ENCODE results near the gene CARD8. TPM values are rescaled to one million over a fixed set of nuclear protein-coding genes. Genes with fewer than 3 reads are reported as not detected.
A peak's percentile ranks its signal among the peaks of the same experiment; 100 is the strongest.
"Not testable (repeated sequence)": the region's sequence is repeated elsewhere in the genome, so short reads cannot be mapped to it uniquely, and the experiment has no call there.

Gene CARD8
- total and polyA plus RNA-seq, 9 donors, result 29.3 to 42.6 (median 35.7) TPM

DNA sequence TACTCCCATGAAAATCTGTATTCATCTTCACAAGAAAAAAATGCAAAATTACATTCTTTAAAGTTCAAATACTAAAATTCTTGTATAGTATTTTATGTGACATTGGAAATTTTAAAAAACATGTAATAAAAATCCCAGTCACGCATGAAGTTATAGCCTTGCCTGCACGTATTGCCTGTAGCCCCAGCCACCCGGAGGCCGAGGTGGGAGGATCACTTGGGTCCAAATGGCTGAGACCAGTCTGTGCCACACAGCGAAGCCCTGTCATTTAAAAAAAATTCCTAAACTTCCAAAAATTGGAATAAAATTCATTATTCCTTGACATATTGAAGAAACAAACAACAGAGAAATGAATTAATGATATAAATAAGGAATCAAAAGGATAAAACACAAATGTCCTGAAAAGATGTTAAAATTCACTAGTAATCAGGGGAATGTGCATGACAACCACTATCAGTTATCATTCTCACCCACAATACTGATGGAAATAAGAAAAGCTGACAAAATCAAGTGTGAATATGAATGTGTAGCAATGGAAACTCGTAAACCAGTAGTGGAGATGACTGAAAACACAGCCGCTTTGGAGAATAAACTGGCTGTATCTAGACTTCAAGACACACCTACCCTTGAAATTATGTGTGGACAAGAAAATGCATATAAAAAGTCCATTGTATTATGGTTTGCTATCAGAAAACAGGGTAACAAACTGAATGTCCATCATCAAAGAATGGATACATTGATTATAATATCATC lies 7.5 kb downstream of the CARD8 start:
- H3K4me1 ChIP-seq (ENCODE audit: control insufficient read depth, insufficient read depth, low read length), result no peaks in the 10 kb centered on the region
- DNase-seq, result no peak
- H3K9me3 ChIP-seq (replicated peaks; ENCODE audit: control insufficient read depth, low read depth, low read length), result no peaks in the 10 kb centered on the region
- H3K27me3 ChIP-seq (ENCODE audit: control insufficient read depth, insufficient read depth, low read length), result no peaks in the 10 kb centered on the region
- H3K27ac ChIP-seq (ENCODE audit: low read length), result no peak overlapping the region
- WGBS (ENCODE audit: insufficient coverage), result no CpG with 5 or more reads among the region's 7 CpGs
- H3K4me3 ChIP-seq (ENCODE audit: low read length), result no peak overlapping the region
- peaks cover 12% of the 10 kb centered on the region for H3K36me3 ChIP-seq (ENCODE audit: control insufficient read depth, insufficient read depth, low read length)

DNA sequence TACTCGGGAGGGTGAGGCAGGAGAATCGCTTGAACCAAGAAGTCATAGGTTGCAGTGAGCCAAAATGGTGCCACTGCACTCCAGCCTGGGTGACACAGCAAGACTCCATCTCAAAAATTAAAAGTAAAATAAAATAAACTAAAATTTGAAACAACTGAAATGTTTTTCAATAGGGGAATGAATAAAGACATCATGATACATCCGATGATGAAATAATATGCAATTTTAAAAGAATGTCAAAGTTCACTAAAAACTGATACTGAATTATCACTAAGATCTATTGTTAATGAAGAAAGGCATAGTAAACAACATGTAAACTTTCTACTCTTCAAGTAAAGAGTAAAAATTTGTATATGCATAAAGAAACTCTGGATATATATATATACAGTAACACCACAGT lies 8.5 kb downstream of the CARD8 start:
- Histone ChIP-seq H3K27ac (ENCODE audit: low read length) (no peak overlapping the region), H3K4me1 (ENCODE audit: control insufficient read depth, insufficient read depth, low read length) (no peaks in the 10 kb centered on the region), H3K27me3 (ENCODE audit: control insufficient read depth, insufficient read depth, low read length) (no peaks in the 10 kb centered on the region), H3K4me3 (ENCODE audit: low read length) (no peak overlapping the region), H3K36me3 (ENCODE audit: control insufficient read depth, insufficient read depth, low read length) (peaks cover 12% of the 10 kb centered on the region), H3K9me3 (replicated peaks; ENCODE audit: control insufficient read depth, low read depth, low read length) (no peaks in the 10 kb centered on the region)
- no peak for DNase-seq
- 100% methylated on average over 1 of the region's 3 CpGs for WGBS (ENCODE audit: insufficient coverage)

DNA sequence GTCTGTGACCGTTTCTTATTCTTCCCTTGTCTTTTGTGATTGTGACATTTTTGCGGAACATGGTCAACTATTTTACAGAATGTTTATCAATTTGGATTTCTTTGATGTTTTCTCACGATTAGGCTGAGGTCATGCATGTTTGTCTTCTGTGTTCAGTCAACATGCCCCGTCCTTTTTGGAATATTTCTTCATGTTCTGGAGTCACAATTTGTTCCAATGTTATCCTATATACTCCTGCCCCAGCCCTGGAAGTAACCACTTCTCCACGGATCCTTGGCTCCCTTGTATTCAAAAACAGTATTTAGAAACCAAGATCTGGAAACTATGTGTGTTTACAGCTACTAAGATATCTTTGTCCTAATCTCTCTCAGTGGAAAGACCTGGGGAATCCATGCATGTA lies 9.6 kb downstream of the CARD8 start:
- 100% methylated on average over 1 of the region's 5 CpGs for WGBS (ENCODE audit: insufficient coverage)
- Histone ChIP-seq H3K9me3 (replicated peaks; ENCODE audit: control insufficient read depth, low read depth, low read length) (no peaks in the 10 kb centered on the region), H3K4me1 (ENCODE audit: control insufficient read depth, insufficient read depth, low read length) (no peaks in the 10 kb centered on the region), H3K27ac (ENCODE audit: low read length) (no peak overlapping the region), H3K4me3 (ENCODE audit: low read length) (no peak overlapping the region), H3K27me3 (ENCODE audit: control insufficient read depth, insufficient read depth, low read length) (no peaks in the 10 kb centered on the region), H3K36me3 (ENCODE audit: control insufficient read depth, insufficient read depth, low read length) (peaks cover 16% of the 10 kb centered on the region)
- DNase-seq, result no peak

DNA sequence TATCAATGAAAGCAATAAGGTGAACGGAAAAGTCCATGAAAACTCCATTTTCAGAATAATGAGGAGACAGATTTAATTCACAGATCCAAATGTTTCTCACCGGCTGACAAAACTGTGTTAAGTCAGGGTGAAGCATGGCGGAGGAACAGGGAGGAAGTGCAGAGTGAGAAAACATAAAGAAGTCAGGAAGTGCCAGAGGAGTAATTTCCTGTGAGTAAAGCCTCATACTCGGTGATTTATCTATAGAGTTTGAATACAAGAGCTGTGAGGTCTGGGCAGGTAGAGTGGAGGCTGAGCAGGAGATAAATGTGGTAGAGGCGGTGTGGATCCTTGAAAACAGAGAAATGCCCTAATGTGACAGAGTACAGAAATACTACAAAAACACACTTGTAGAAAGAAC lies 11.4 kb downstream of the CARD8 start:
- Histone ChIP-seq H3K4me3 (ENCODE audit: low read length) (no peak overlapping the region), H3K27me3 (ENCODE audit: control insufficient read depth, insufficient read depth, low read length) (no peaks in the 10 kb centered on the region), H3K27ac (ENCODE audit: low read length) (peak overlapping the region; percentile 15), H3K9me3 (replicated peaks; ENCODE audit: control insufficient read depth, low read depth, low read length) (no peaks in the 10 kb centered on the region), H3K36me3 (ENCODE audit: control insufficient read depth, insufficient read depth, low read length) (peaks cover 17% of the 10 kb centered on the region), H3K4me1 (ENCODE audit: control insufficient read depth, insufficient read depth, low read length) (no peaks in the 10 kb centered on the region)
- no peak for DNase-seq
- 14% methylated on average over 3 of the region's 5 CpGs for WGBS (ENCODE audit: insufficient coverage)

DNA sequence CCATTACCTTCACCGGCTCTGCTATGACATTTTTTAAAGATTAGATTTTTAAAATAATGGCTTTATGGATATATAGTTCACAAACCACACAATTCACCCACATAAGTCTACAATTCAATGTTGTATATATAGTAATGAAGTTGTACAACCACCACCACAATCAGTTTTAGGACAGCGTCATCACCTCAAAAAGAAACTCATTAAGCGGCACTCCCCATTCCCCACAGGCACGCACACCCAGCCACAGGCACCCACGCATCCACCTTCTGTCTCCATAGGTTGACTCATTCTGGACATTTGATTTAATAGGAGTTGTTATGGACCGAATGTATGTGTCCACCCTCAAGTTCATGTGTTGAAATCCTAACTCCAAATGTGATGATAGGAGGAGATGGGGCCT lies 13.9 kb downstream of the CARD8 start:
- no CpG with 5 or more reads among the region's 6 CpGs for WGBS (ENCODE audit: insufficient coverage)
- H3K4me3 ChIP-seq (ENCODE audit: low read length); H3K9me3 ChIP-seq (replicated peaks; ENCODE audit: control insufficient read depth, low read depth, low read length); H3K4me1 ChIP-seq (ENCODE audit: control insufficient read depth, insufficient read depth, low read length); H3K27ac ChIP-seq (ENCODE audit: low read length); DNase-seq; H3K27me3 ChIP-seq (ENCODE audit: control insufficient read depth, insufficient read depth, low read length): not testable (repeated sequence)
- H3K36me3 ChIP-seq (ENCODE audit: control insufficient read depth, insufficient read depth, low read length), result peaks cover 26% of the 10 kb centered on the region

DNA sequence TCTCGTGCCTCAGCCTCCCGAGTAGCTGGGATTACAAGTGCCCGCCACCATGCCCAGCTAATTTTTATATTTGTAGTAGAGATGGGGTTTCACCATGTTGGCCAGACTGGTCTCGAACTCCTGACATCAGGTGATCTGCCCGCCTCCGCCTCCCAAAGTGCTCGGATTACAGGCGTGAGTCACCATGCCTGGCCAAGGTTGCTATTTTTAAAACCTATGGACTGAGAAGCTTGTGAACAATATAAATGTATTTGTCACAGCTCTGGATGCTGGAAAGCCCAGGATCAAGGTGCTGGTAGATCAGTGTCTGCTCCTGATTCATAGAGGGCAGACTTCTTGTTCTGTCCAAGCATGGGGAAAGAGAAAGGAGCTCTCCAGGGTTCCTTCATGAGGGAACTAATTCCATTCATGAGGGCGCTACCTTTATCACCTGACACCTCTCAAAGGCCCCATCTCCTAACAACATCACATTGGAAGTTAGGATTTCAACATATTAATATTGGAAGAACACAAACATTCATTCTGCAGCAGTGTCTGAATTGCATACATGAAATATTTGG lies 16.1 kb downstream of the CARD8 start:
- no peak for DNase-seq
- no peak overlapping the region for H3K27ac ChIP-seq (ENCODE audit: low read length)
- H3K27me3 ChIP-seq (ENCODE audit: control insufficient read depth, insufficient read depth, low read length), result no peaks in the 10 kb centered on the region
- no peaks in the 10 kb centered on the region for H3K4me1 ChIP-seq (ENCODE audit: control insufficient read depth, insufficient read depth, low read length)
- H3K36me3 ChIP-seq (ENCODE audit: control insufficient read depth, insufficient read depth, low read length), result peaks cover 23% of the 10 kb centered on the region
- WGBS (ENCODE audit: insufficient coverage), result 87% methylated on average over 6 of the region's 9 CpGs
- no peak overlapping the region for H3K4me3 ChIP-seq (ENCODE audit: low read length)
- H3K9me3 ChIP-seq (replicated peaks; ENCODE audit: control insufficient read depth, low read depth, low read length), result no peaks in the 10 kb centered on the region

DNA sequence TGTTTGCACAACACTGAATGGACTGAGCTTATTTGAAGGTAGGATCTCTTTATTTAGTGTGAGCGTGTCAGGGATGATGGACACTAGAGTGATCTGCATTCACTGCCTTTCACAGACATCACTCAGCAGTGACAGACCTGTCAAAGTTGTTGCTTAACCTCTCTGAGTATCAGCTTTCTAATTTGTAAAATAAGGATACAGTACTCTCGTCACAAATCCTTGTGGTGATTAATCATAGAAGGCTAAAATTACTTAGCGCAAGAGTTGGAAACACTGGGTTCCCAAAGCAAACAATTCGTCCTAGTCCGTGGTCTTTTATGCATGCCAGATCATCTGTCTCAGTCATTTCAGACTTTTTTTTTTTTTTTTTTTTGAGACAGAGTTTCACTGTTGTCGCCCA lies 16.6 kb downstream of the CARD8 start:
- H3K36me3 ChIP-seq (ENCODE audit: control insufficient read depth, insufficient read depth, low read length), result peaks cover 23% of the 10 kb centered on the region
- no peaks in the 10 kb centered on the region for H3K27me3 ChIP-seq (ENCODE audit: control insufficient read depth, insufficient read depth, low read length)
- no peak overlapping the region for H3K27ac ChIP-seq (ENCODE audit: low read length)
- H3K4me3 ChIP-seq (ENCODE audit: low read length), result no peak overlapping the region
- no peaks in the 10 kb centered on the region for H3K4me1 ChIP-seq (ENCODE audit: control insufficient read depth, insufficient read depth, low read length)
- DNase-seq, result no peak
- WGBS (ENCODE audit: insufficient coverage), result 96% methylated on average over 3 of the region's 6 CpGs
- no peaks in the 10 kb centered on the region for H3K9me3 ChIP-seq (replicated peaks; ENCODE audit: control insufficient read depth, low read depth, low read length)

DNA sequence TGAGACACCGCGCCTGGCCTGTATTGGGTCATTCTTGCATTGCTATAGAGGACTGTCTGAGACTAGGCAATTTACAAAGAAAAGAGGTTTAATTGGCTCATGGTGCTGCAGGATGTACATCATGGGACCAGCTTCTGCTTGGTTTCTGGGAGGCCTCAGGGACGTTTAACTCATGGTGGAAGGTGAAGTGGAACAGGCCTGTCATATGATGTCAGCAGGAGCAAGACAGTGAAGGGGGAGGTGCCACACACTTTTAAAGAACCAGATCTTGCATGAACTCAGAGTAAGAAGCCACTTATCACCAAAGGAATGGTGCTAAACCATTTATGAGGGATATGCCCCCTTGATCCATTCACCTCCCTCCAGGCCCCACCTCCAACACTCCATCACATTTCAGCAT lies 18.7 kb downstream of the CARD8 start:
- Histone ChIP-seq H3K4me3 (ENCODE audit: low read length) (no peak overlapping the region), H3K27ac (ENCODE audit: low read length) (no peak overlapping the region), H3K27me3 (ENCODE audit: control insufficient read depth, insufficient read depth, low read length) (no peaks in the 10 kb centered on the region), H3K36me3 (ENCODE audit: control insufficient read depth, insufficient read depth, low read length) (peaks cover 40% of the 10 kb centered on the region), H3K9me3 (replicated peaks; ENCODE audit: control insufficient read depth, low read depth, low read length) (no peaks in the 10 kb centered on the region), H3K4me1 (ENCODE audit: control insufficient read depth, insufficient read depth, low read length) (no peaks in the 10 kb centered on the region)
- WGBS (ENCODE audit: insufficient coverage), result no CpG with 5 or more reads among the region's 3 CpGs
- DNase-seq, result no peak

DNA sequence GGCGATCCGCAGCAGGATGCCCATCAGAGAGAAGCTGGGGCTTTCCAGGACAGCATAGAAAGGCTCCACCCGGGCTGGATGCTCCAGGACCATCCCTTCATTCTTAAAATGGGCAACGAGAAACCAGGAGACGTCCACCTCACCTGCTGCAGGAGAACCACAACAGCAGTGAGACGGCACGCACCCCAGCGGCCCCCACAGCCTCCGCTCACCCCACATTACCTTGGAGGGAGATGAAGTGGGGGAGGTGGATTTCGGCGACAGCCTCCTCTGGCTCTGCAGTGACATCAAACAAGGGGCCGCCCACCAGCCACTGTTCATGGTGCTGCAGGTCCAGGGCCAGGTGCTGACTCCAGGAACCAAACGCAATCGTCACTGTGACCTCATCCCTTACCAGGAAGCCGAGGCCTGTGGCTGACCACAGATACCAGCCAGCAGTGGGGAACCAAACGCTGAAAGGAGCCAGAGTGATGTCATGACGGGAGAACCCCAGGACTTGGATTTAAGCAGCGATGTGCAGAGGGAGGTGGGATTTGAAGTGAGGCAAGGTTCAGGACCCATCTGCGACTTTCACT lies 25.1 kb downstream of the CARD8 start:
- Histone ChIP-seq H3K27me3 (ENCODE audit: control insufficient read depth, insufficient read depth, low read length) (no peaks in the 10 kb centered on the region), H3K36me3 (ENCODE audit: control insufficient read depth, insufficient read depth, low read length) (peaks cover 57% of the 10 kb centered on the region), H3K4me3 (ENCODE audit: low read length) (no peak overlapping the region), H3K27ac (ENCODE audit: low read length) (no peak overlapping the region), H3K4me1 (ENCODE audit: control insufficient read depth, insufficient read depth, low read length) (no peaks in the 10 kb centered on the region), H3K9me3 (replicated peaks; ENCODE audit: control insufficient read depth, low read depth, low read length) (no peaks in the 10 kb centered on the region)
- no peak for DNase-seq
- WGBS (ENCODE audit: insufficient coverage), result 86% methylated on average over 5 of the region's 19 CpGs

DNA sequence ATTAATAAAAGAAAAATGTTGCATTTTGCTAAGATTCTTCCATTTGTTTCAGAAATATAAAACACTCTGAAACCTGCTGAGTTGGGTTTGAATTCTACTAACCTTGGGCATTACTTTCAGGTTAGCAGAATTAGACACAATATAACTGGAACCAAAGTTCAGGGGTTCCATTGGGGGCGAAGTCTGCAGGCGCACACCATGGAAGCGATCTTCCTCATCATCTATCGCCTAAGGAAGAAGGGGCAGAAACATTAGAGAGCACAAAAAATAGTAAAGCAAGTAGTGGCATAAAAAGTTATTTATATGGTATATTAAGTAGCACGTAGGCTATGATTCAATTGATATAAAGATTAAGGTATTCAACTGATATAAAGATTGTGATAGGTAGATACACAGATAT lies 34.1 kb downstream of the CARD8 start:
- WGBS (ENCODE audit: insufficient coverage), result no CpG with 5 or more reads among the region's 5 CpGs
- Histone ChIP-seq H3K27ac (ENCODE audit: low read length) (no peak overlapping the region), H3K27me3 (ENCODE audit: control insufficient read depth, insufficient read depth, low read length) (no peaks in the 10 kb centered on the region), H3K36me3 (ENCODE audit: control insufficient read depth, insufficient read depth, low read length) (peaks cover 20% of the 10 kb centered on the region), H3K4me1 (ENCODE audit: control insufficient read depth, insufficient read depth, low read length) (no peaks in the 10 kb centered on the region), H3K4me3 (ENCODE audit: low read length) (no peak overlapping the region), H3K9me3 (replicated peaks; ENCODE audit: control insufficient read depth, low read depth, low read length) (no peaks in the 10 kb centered on the region)
- no peak for DNase-seq

Measured in muscle of leg (tissue), 11 donors.